Measurements from ENCODE around the gene PTPN7.

Gene PTPN7

GRCh38 chr1:202164271-202165037 lies 4.1 kb upstream of the PTPN7 start:
- H2AFZ ChIP-seq (ENCODE audit: low read depth, low read length): peak overlapping the region; percentile 66; the same call in 1 of the 2 replicates
- H3K27me3 ChIP-seq (ENCODE audit: low read depth, low read length): no peaks in the 10 kb centered on the region
- peak overlapping the region; percentile 68 for H3K4me3 ChIP-seq (ENCODE audit: low read length)
- no peaks in the 10 kb centered on the region for H3K36me3 ChIP-seq (replicated peaks; ENCODE audit: low read depth, low read length)
- no peaks in the 10 kb centered on the region for H3K9me3 ChIP-seq (ENCODE audit: insufficient read depth, low read length)
- no peaks in the 10 kb centered on the region for H3K79me2 ChIP-seq (ENCODE audit: low read length)
- H3K4me1 ChIP-seq (ENCODE audit: low read length): peaks cover 60% of the 10 kb centered on the region
- peak overlapping the region; percentile 81 for H3K4me2 ChIP-seq (ENCODE audit: low read length)
- H3K27ac ChIP-seq (ENCODE audit: low read length): no peak overlapping the region
- TF ChIP-seq EZH2phosphoT487 (IDR thresholded peaks at IDR 0.05; ENCODE audit: low read depth): no peak
- TF ChIP-seq CTCF (IDR thresholded peaks at IDR 0.05; ENCODE audit: low read depth, low read length): no peak
- H4K20me1 ChIP-seq (ENCODE audit: insufficient read depth, low read length): no peaks in the 10 kb centered on the region
- peak overlapping the region; percentile 57; the same call in 1 of the 2 replicates for H3K9ac ChIP-seq (ENCODE audit: low read length)

GRCh38 chr1:202163281-202164270 lies 3.2 kb upstream of the PTPN7 start:
- no peak overlapping the region for H3K9ac ChIP-seq (ENCODE audit: low read length)
- no peaks in the 10 kb centered on the region for H4K20me1 ChIP-seq (ENCODE audit: insufficient read depth, low read length)
- H3K4me3 ChIP-seq (ENCODE audit: low read length): no peak overlapping the region

GRCh38 chr1:202162418-202163280 lies 2.2 kb upstream of the PTPN7 start:
- Histone ChIP-seq H3K4me3 (ENCODE audit: low read length) (no peak overlapping the region), H3K4me1 (ENCODE audit: low read length) (peaks cover 69% of the 10 kb centered on the region), H2AFZ (ENCODE audit: low read depth, low read length) (no peak overlapping the region), H3K27me3 (ENCODE audit: low read depth, low read length) (no peaks in the 10 kb centered on the region), H3K9me3 (ENCODE audit: insufficient read depth, low read length) (no peaks in the 10 kb centered on the region), H3K36me3 (replicated peaks; ENCODE audit: low read depth, low read length) (no peaks in the 10 kb centered on the region), H3K79me2 (ENCODE audit: low read length) (no peaks in the 10 kb centered on the region), H3K27ac (ENCODE audit: low read length) (no peak overlapping the region), H3K4me2 (ENCODE audit: low read length) (peak overlapping the region; percentile 91), H4K20me1 (ENCODE audit: insufficient read depth, low read length) (no peaks in the 10 kb centered on the region), H3K9ac (ENCODE audit: low read length) (no peak overlapping the region)
- TF ChIP-seq EZH2phosphoT487 (IDR thresholded peaks at IDR 0.05; ENCODE audit: low read depth) (no peak), CTCF (IDR thresholded peaks at IDR 0.05; ENCODE audit: low read depth, low read length) (no peak)

More at GRCh38 chr1:202163281-202164270, 3.2 kb upstream of the PTPN7 start:
- peaks cover 69% of the 10 kb centered on the region for H3K4me1 ChIP-seq (ENCODE audit: low read length)
- H3K79me2 ChIP-seq (ENCODE audit: low read length): no peaks in the 10 kb centered on the region
- H3K27me3 ChIP-seq (ENCODE audit: low read depth, low read length): no peaks in the 10 kb centered on the region
- no peak overlapping the region for H2AFZ ChIP-seq (ENCODE audit: low read depth, low read length)
- H3K27ac ChIP-seq (ENCODE audit: low read length): no peak overlapping the region
- TF ChIP-seq CTCF (IDR thresholded peaks at IDR 0.05; ENCODE audit: low read depth, low read length) (no peak), EZH2phosphoT487 (IDR thresholded peaks at IDR 0.05; ENCODE audit: low read depth) (no peak)
- H3K36me3 ChIP-seq (replicated peaks; ENCODE audit: low read depth, low read length): no peaks in the 10 kb centered on the region
- H3K4me2 ChIP-seq (ENCODE audit: low read length): peak overlapping the region; percentile 91; the same call in 1 of the 2 replicates
- H3K9me3 ChIP-seq (ENCODE audit: insufficient read depth, low read length): no peaks in the 10 kb centered on the region

All from OCI-LY3 (cell line).